ENCODE results near the gene ANKRD1.

The ANKRD1 gene

DNA sequence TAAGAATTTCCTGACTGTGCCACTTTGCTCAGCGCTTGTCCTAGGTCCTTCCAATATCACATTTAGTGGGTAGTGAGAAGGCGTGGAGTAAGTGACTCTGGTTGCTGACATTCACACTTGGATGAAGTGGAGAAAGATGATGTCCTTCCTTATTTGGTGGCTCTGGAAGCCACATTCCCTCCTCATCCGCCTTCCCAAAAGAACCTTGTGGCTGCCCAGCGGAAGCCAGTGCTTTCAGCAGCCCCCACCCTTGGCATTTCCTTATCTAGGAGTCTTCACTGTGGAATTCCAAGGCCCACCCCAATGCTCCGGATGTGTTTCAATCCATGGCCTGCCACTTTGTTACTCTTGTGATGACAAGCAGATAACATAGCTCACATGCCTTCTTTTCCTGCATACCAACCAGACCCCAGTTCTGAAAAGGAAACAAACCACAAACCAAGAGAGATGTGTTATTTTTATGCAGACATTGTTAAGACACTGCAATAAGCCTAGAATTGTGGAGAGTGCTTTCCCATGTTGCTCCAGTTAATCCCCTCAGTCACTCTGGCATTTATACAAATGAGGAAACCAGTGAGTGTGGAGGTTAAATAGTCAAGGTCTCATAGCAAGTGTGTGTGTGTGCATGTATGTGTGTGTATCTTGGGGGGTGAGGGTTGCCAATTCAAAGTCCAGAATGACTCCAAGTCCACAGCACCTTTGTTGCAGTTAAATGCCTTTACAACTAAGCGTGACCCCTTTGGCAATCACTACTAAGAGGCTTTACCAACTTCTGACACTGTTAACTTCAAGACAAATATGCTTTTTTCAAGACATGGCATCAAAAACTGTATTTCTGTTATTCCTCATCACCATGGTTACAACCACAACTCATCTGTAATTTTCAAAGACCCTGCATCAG, 10.3 kb upstream of the ANKRD1 start:
- no peak for DNase-seq

DNA sequence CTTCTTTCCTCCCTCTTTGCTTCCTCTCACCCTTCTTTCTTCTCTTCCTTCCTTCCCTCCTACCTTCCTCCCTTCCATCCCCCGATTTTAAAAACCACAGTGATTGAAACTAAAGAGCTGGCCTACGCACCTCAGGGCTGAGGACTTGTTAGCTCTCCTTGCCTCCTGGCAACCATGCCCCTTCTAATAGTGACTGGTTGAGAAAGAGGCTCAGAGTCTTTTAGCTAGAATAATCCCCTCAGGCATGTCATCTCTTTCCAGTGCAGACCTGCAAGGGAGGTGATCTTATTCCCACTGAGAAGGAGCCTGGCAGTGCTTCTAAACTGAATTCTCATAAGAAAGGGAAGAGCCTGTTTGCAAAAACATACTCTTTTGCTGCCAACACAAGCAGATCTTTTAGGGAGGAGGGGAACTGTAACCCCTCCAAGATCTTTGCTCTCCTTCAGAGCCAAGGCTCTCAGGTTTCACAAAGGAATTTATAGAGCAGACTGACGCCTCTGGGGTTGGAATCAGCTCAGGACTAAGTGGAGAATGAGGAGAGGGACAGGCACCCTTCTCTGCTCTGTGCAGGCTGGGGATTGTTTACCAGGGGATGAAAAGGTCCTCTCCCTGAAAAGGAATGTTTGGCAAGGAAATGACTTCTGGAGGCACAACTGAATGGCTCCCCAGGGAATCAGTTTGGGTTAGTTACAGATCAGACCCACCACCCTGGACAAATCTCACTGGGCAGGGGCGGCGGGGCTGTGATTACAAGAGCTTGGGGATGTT, 9.4 kb upstream of the ANKRD1 start:
- no peak for DNase-seq

DNA sequence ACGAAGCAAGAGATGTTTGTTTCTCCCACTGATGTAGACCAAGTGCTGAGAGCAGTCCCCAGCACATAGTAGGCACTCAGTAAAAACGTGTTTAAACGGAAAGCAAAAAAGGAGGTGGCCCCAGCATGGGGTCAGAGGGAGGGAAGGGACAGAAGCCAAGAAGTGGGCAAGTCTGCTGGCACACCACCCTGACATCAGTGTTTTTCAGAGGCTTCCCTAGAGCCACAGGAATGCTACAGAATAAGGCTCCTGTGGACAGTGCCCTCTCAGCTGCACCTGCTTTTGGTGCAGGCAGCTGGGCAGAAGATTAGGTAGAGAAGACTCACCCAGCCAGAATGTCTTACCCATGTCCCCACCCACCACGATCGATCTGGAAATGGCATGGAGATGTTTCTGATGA, 8.3 kb upstream of the ANKRD1 start:
- no peak for DNase-seq

DNA sequence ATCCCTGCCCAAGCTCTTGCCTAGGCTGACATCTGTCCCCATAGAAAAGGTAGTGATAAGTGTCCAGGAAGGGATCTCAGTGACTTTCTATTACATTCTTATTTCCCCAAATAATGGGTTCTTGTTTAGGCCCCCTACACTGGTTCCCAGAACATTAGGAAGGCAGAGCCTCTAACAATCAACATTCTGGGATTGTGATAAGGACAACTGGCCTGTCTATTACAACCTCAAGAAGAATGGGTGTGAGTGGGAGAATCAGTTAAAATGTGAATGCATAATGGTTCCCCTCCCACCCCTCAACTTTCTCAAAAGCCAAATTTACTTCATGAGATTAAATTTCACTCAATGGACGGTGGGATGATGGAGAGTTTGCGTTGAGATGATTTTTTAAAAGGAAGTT, 6.4 kb upstream of the ANKRD1 start:
- DNase-seq: no peak

DNA sequence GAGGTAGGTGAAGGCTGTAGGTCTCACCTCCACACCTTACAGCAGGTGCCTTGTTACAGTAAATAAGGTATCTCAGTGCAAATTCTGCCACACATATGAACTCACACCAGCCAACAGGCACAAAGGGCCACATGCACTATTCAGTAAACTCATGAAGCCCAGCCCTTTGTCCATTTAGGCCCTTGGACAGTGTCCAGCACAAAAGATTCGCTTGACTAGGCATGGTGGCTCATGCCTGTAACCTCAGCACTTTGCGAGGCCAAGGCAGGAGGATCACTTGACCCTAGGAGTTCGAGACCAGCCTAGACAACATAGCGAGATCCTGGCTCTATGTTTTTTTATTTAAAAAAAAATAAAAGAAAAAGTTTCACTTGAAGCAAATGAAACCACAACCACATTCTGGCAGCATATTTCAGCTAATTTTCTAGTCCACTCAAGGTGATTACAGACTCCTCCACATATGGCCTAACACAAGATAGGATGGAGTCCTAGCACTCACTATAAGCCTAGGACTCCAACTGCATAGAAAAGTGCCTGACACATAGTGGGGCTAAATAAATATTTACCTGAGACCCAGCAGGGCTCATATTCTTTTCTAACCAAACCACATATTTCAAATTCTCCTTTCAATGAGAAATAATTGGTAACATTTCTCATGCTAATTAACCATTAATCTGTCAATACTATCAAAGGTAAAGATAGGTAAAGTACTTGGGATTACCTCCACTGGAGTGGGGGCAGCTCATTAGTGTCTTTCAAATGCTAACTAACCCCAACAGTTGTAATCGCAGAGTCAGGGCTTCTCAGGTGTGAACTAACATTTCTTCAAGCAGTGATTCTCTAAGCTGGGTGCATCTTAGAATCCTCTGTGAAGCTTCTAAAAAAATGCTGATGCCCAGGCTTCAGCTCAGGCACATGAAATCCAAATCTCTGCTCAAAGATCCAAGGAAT, 4.5 kb upstream of the ANKRD1 start:
- no peak for DNase-seq

DNA sequence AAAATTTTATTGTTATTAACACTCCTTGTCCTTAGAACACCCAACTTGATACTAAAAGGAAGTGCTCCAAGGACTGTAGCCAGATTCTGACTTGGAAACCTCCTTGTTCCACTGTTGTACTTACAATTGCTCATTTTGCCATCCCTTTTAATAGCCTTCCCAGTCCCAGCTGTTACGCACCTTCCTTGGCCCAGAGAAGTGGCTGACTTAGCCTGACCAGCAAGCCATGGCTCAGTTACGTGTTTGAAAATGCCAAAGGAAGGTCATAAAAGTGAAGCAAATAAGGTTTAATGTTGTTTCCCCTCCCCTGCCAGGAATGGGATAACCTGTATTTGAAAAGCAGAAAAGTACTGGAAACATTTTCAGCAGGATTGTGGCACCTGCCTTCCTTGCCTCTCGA, 3.7 kb upstream of the ANKRD1 start:
- DNase-seq: no peak

DNA sequence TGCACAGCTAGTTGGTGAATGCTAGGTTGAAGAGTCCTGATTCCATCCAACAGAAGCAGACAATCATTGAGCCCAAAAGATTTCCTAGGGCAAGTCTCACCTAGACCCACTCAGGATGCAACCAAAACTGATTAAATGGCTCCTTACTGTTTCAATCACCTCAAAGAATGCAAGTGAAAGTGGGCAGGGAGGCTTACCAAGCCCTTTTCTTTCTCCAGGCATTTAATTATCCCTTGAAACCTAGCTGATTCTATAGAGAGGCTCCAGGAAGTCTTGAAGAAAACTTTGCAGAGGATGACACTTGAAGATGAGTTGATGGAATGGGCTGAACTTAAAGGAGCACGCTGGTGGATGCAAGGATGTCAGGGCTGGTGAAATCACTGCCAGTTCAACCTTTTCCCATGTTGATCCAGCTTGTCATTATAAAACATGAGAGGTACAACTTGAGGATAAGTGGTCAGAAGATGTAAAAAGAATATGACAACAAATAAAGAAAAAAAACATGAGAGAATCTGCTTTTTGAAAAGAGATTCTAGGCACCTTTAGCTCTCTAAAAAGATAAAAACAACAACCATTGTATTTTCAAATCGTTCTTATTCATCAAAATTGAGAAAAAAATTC, 2.3 kb upstream of the ANKRD1 start:
- DNase-seq: no peak

DNA sequence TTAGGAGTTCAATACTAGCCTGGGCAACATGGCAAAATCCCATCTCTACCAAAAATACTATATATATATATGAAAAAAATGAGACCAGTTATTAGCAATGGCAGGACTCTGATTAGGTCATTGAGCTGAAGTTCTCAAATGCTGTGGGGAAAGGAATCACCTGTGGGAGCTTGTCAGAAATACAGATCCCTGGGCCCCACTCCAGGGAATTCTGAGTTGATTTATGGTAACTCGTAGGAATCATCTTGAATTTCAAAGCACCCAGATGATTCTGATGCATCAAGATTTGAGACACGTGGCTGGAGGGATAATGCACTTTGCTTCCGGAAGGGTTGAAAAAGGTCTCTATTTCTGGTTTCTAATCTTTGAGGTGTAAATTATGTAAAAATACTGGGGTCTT, 1.0 kb upstream of the ANKRD1 start:
- no peak for DNase-seq

DNA sequence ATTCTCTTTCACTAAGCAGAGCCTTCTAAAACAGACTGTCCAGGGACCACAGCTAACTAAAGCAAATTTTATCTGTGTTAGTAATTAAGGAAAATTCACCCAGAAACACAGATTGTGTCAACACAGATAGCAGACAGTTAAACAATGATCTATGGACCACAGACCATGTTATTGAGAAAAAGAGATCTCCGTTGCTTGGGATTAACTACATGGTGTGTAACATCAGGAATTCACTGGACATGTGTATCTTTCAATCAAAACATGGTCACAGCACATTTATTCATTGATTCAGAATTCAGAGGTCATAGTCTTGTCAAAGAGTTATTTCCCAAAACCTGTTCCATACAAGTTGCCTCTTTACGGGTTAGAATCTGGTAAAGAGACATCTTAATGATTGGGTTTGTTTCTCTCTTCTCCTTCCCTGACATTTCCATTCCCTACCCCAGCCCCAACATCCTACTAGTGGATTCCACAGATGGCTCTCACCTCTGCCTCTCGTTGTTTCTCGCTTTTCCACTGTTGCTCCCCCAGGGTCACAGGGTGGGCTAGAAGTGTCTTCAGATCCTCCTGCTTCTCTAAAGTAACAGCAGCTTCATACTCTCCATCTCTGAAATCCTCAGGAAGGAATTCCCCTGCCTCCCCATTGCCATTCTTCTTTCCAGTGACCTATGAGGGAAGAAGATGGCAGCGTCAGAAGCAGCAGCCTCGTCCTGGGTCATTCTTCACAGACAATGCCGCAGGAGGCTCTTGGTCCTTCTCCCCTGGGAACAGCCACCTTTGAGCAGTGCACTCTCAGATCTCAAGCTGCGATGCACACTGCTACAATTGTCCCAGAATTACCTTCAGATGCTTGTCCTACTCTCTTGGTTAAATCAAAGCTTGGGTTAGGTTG, 958 bp downstream of the ANKRD1 start:
- DNase-seq: no peak

DNA sequence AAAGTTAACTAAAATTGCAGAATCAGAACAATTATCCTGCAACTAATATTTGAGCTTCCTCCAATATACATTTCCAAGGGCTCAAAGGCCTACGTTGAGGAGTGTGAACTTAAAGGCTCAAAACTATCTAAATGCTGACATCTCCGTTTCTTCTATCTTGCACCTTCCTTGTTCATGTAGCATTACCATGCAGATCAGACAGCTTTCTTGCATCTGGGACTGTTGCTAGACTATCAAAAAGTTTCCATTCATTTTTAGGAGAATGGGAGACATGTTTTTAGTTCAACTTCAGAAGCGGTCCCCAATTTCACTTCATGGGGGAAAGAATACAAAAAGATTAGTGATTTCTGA, 2.9 kb downstream of the ANKRD1 start:
- DNase-seq: no peak

DNA sequence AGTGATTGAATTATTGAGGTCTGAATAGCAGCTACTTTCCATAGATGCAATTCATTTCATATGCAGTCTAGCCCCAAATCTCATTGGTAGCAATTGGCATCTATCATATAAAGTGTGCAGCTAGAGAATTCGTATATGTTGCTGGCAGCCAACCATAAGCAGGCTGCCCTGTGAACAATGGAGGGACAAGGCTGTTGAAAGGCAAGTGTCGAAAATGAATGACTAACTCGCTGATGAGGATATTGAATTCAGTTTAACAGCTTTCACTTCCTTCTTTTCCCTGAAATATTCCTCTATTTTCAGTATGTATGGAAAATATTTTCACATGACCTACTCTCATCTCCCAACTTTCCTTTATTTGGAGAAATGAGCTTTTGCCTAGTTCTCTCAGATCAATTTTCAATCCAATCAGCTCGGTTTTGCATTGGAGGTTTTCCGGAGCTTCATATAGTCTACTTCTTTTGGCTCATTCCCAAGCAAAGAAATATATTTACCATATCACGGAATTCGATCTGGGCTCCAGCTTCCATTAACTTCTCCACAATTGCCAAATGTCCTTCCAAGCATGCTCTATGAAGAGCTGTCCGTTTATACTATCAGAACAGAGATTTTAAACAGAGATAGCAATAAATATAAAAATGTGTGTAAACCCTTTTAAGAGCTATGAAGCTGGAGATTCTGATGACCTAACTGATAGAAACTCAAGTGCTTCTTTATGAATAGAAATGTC, 3.5 kb downstream of the ANKRD1 start:
- DNase-seq: no peak

DNA sequence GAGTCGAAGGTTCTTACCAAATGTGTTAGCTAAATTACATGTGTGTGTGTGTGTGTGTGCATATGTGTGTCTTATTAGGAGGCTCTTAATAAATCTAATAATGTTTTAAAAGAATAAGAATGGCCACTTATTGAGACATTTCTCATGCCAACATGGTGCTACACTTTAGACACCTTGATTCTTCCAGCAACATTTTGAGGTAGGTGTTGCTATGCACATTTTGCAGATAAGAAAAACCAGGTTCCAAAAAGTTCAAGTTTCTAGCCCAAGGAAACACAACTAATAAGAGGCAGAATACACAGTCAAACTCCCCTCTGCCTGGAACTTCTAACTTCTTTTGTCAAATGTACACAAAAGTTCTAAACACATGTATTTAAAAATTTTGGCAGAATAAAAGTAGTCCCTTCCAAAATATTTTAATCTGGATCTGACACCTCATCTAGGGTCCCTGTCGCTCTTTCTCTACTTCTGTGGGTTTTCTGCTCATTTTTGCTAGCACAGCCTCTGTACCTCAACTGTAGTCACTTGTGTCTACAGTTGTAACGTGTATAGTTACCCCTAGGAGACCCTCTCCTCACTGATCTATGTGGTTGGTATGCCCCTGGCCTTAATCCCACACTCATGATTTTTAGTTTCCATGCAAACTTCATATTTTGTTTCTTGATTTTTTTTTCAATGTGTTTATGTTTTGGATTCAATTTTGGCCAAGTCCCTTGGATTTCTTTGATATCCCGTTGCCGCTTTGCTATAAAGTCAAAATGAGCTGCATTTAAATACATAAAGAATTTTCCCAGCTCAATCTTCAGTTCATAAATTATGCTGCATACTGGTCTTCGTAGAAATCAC, 4.3 kb downstream of the ANKRD1 start:
- no peak for DNase-seq

DNA sequence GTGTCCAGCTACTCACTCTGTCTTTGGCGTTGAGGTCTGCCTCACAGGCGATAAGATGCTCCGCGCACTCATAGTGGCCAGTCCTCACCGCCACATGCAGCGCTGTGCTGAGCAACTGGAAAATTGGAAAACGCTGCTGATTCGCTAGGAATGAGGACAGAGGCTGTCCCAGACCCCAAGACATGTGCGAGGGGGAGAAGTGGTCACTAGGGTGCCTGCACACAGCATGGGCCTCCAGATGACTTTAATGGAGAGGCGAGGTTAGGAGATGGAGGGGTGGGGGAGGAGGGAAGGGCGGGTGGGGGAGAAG, 5.2 kb downstream of the ANKRD1 start:
- no peak for DNase-seq

DNA sequence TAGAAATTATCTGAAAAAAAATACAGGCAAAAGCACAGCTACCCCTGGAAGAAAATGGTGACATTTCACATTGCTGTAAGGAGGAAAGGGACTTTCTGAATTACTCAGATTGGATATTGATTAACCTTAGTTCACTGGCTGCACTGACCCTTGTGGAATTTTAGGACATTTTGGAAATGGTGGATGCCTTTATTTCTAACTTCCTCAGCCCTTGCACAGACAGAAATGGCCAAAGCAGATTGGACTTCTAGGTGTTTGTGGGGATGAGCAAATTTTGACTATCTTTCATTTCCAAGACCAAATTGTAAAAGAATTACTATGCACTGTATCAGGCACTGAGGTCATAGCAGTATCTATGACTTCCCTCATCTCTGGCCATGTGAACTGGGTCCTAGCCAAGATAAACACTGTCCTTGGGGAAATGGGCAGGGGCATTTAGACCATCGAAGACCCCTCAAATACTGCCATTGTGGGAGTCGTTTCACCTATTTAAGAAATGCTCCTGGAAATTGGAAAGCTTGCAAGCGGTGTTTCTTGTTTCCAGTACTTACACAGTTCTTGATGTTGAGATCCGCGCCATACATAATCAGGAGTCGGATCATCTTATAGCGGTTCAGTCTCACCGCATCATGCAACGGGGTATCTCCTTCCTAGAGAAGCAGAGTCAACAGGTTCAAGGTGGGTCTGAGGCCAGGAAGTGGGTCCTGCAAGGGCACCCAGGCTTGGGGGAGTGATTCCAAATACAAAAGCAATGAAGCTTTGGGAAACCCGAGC, 5.7 kb downstream of the ANKRD1 start:
- no peak for DNase-seq

DNA sequence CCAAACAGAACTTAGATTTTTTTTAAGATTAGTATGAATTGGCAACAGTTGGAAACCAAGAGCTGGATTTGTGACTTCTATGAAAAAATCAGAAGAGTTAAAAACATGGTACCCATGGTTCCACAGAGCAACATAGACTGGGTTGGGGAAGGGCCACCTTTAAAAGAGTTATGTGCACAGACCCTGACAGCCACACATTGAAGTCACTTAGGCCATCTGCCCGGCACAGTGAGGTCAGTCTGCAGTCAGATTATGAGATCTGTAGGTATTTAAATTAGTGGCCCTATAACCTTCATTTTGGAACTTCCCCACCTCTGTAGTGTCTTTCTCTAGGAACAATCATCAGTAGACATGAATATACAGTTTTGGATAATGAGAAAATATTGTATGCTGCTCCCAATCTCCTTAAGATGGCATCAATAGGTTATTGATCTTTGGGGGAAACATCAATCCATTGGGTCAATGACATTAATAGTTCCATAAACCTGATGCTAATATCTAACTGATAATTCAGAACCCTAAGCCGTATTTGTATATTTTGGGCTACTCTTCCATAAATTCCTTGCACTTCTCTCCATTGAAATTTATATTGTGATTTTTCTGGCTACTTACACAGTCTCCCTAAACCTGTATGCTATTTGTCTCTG, 7.0 kb downstream of the ANKRD1 start:
- DNase-seq: no peak

DNA sequence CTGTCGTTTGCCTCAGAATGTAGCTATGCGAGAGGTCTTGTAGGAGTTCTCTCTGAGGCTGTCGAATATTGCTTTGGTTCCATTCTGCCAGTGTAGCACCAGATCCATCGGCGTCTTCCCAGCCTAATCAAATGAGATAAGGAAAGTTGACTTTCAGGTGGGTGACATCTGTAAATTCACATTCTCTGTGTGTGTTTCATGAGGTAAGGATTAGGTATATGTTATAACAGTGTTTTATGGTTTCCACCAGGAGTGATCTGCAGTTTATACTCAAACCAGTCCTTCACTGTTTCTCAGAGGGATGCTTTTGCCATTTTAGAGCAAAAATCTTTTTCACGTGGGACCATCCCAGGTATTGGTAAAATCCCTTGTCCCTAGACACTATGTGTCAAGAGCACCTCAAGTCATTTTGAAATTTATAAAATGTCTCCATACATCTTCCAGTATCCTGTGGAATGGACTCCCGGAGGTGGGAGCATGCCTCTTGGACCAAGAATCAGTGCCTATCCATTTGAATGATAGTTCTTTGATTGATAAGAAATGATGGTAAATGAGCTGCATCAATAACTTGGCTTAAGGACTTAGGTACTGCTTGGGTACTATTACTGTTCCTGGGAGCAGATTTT, 7.9 kb downstream of the ANKRD1 start:
- no peak for DNase-seq

DNA sequence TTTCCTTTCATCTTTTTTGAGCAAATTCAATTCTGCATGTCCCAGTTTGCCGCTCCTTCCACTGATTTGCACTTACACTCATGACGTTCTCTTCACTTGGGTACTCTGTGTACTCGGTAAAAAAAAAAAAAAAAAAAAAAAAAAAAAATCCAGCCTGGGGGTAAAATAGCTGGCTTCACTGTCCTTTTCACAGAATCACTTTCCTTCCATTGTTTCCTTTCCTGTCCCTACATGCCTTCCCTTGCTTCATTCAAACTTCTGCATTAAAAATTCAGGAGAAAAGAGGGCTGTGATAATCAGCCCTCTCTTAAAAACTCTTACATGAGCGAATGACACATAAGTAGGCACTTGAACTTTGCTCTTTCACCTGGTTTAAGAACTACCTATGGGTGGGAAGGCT, 8.7 kb downstream of the ANKRD1 start:
- no peak for DNase-seq
